ENCODE results near the gene CST7.

Gene CST7

GRCh38 chr20:24950128-24950835 is 1.2 kb downstream of the CST7 start:
- no peak for DNase-seq (ENCODE audit: low read depth in 1 of 2, low spot score in 1 of 2)

GRCh38 chr20:24950836-24951525 is 1.9 kb downstream of the CST7 start:
- no peak for DNase-seq (ENCODE audit: low read depth in 1 of 2, low spot score in 1 of 2)

GRCh38 chr20:24951536-24952083 is 2.5 kb downstream of the CST7 start:
- no peak for DNase-seq (ENCODE audit: low read depth in 1 of 2, low spot score in 1 of 2)

- DNase-seq (ENCODE audit: low read depth in 1 of 2, low spot score in 1 of 2): no peak
Observed at GRCh38 chr20:24952376-24953208, 3.5 kb downstream of the CST7 start.

DNA sequence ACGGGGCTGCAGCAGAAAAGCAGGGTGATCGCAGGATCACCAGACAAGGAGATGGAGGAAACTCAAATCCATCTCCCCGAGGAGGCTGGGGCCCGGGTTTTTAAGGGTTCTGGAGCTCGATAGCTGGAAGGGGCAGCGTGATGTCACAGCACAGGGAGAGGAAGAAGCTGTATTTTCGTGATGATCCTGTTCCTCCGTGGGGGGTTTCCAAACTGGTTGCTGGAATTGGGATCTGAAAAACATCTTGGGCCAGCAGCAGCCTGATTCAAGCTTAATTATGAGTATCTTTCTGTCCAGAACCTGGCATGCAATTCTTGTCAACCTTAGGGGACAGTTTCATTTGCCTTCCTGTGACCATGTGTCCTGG is 4.1 kb downstream of the CST7 start:
- no peak for DNase-seq (ENCODE audit: low read depth in 1 of 2, low spot score in 1 of 2)

- no peak for DNase-seq (ENCODE audit: low read depth in 1 of 2, low spot score in 1 of 2)
Observed at GRCh38 chr20:24953621-24954133, 4.6 kb downstream of the CST7 start.

DNA sequence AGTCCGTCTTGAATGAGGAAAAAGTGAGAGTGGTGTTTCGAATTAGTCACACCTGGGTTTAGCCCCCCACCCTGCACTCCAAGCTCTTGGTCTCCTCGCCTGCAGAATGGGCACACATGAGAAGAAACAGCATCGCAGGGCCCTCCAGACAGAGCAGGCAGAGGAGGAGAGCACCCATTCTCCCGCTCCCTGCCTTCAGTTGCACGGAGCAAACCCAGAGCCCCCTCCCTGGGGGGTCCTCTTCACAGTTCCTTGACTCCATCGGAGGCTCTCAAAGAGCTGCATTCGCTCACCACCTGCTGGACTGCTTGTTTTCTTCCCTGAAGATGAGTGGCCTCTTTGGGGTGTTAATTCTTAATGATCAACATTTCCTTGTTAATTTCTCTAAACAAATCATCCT is 5.1 kb downstream of the CST7 start:
- no peak for DNase-seq (ENCODE audit: low read depth in 1 of 2, low spot score in 1 of 2)

DNA sequence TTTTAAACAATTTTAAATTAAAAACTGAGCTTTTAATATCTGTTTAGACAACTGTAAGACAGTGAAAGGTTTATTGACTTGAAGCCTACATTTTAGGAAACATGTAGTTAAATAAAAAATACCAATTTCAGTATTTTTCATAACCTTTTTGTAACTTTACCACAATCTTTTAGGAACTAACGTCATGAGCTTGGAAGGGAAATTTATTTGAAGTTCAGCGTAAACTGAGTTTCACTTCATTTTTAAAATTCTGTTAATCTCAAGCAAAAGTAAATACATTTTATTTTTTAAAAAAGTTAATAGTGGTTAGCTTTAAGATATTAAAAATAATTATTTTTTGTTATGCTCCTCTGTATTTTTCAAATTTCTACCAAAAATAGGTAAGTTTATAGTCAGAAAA is 5.5 kb downstream of the CST7 start:
- DNase-seq (ENCODE audit: low read depth in 1 of 2, low spot score in 1 of 2): no peak

GRCh38 chr20:24955045-24955444 is 6.0 kb downstream of the CST7 start:
- DNase-seq (ENCODE audit: low read depth in 1 of 2, low spot score in 1 of 2): no peak

DNA sequence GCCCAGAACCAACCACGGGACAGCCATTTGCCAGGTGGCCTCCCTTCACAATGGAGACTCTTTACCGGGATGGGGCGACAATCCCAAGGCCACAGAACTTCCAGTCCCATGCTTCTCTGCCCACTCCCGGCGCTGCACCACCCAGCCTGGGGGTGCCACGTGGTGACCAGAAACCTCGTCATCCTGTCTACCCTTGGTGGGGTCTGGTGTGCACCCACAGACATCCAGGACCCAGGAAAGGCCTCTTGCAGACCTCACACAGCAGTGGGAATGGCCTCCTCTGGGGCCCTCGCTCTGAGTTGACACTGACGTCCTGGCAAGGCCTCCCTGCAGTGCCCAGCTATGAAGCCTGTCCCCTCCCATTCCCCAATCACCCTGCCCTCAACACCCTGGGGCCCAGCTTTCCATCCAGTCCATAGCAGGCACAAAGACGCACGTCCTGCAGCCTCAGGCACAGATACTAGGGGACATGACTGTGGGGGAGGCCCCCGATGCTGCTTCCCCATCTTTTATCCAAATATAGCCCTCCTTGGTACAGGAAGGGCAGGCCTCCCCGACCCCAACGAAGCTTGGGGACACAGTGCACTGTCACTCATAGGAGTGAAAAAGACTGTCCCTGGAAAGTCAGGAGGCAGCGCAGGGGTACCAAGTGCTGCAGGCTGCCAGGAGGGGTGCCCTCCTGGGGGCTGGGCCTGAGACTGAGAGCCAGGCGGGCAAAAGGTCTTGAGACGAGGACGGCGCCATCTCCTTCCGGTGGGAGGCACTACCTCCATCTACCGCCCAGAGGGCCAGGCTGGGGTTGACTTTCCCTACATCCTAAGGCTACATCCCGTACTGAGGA is 7.2 kb downstream of the CST7 start:
- DNase-seq (ENCODE audit: low read depth in 1 of 2, low spot score in 1 of 2): no peak

DNA sequence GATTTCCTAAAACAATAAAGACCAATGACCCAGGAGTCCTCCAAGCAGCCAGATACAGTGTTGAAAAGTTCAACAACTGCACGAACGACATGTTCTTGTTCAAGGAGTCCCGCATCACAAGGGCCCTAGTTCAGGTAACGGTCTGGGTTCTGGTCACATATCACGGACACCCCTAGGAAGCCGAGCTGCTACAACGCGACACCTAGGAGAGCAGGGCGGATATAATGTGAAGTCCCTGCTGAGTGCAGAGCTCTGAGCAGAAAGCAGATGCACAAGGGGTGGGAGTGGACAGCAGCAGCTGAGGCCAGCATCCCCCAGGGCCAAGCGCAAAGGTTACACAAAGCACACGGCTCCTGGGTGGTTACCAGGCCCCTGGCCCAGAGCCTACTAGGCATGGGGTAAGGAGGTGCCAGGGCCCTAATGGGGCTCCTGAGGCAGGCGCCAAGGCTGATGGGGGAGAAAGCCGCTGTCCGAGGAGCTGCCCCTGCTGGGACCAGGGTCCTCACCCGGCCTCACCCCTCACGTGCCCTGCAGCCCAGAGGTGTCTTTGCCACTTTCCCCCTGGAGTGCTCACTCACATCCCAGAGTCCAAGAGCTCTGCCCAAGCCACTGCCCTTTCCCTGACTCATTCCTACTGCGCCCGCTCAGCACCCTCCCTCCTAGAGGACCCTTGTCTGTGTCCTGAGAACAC is 8.4 kb downstream of the CST7 start:
- DNase-seq (ENCODE audit: low read depth in 1 of 2, low spot score in 1 of 2): no peak

GRCh38 chr20:24958506-24959385 is 9.7 kb downstream of the CST7 start:
- DNase-seq (ENCODE audit: low read depth in 1 of 2, low spot score in 1 of 2): no peak

GRCh38 chr20:24959591-24960301 is 10.7 kb downstream of the CST7 start:
- DNase-seq (ENCODE audit: low read depth in 1 of 2, low spot score in 1 of 2): no peak

- no peak for DNase-seq (ENCODE audit: low read depth in 1 of 2, low spot score in 1 of 2)
Observed at GRCh38 chr20:24960302-24960801, 11.3 kb downstream of the CST7 start.

DNA sequence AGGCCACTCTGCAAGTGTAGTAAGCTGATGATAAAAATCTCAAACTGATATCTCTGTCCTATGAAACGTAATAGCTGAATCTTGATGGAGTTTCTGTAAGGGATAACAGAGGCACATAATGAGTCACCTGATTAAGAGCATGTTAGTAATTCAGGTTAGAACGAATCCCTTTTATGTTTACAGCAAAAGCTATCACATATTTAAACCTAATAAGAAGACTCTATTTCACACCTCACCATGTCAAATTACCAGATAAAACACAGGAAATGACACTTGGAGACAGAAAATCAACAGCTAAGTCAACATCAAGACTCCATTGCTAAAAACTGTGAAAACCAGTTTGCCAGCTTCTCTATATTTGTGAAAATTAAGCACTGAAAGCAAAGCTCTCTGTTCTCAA is 11.8 kb downstream of the CST7 start:
- no peak for DNase-seq (ENCODE audit: low read depth in 1 of 2, low spot score in 1 of 2)

DNA sequence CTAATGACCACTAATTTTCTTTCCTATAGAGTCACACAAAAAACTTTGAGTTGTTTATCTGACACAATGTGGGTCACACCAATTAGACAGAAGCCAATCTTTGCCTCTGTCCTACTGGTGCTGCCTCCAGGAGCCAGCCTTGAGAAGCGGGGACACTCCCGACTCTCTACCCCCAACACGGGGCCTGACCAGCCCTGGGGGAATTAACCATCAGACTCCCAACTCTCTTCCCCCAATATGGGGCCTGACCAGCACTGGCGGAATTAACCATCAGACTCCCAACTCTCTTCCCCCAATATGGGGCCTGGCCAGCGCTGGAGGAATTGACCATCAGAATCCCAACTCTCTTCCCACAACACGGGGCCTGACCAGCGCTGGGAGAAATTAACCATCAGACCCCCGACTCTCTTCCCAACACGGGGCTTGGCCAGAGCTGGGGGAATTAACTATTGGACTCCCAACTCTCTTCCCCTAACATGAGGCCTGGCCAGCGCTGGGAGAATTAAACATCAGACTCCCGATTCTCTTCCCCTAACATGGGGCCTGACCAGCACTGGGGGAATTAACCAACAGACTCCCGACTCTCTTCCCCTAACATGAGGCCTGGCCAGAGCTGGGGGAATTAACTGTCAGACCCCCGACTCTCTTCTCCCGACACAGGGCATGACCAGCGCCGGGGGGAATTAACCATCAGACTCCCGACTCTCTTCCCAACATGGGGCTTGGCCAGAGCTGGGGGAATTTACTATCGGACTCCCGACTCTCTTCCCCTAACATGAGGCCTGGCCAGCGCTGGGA is 12.5 kb downstream of the CST7 start:
- DNase-seq (ENCODE audit: low read depth in 1 of 2, low spot score in 1 of 2): no peak

- DNase-seq (ENCODE audit: low read depth in 1 of 2, low spot score in 1 of 2): no peak
Observed at GRCh38 chr20:24962182-24962492, 13.1 kb downstream of the CST7 start.

GRCh38 chr20:24962510-24962909 is 13.4 kb downstream of the CST7 start:
- DNase-seq (ENCODE audit: low read depth in 1 of 2, low spot score in 1 of 2): no peak
